Sciatic nerve (tissue), 2 donors: ENCODE measurements around the gene ITPRID2. TPM values are rescaled to one million over a fixed set of nuclear protein-coding genes. Genes with fewer than 3 reads are reported as not detected.

Experiments used
- ATAC-seq: fragments of 200-7000 bp; cut with Tn5 transposase; one replicate; pipeline ENCODE4 v1.9.1; 2020; ENCODE audit warnings: mild to moderate bottlenecking, moderate library complexity
- DNase-seq: peaks from one replicate; pipeline ENCODE4 v3.0.0-alpha.2; 2020; ENCODE audit warnings: low spot score
- intact Hi-C: fragments of 100-400 bp; cut with DNase I; formaldehyde crosslinking; loops from one replicate; pipeline ENCODE4 v1.14.2; 2022
- total RNA-seq: library from RNA; stranded (reverse); fragmentation: NEBNext Ultra II Directional; extraction: Animal tissue kit (Norgen Biotek cat#: 25700); gene quantifications from one replicate; pipeline ENCODE4 v1.2.1, GENCODE V29; 2021
- donor health status: DM: no; HTN: no; CAD: no.
- donor health status: DM: no; HTN: no; CAD: no.

Gene ITPRID2
- total RNA-seq, 1 donor from 2014 or later = 521 TPM

GRCh38 chr2:181907057-181907456 lies 15.5 kb downstream of the ITPRID2 start:
- ATAC-seq = no peak
- intact Hi-C loops = loop anchor here (10.0 kb wide), 1 partner anchor 162 kb away; no protein-coding TSS in a partner anchor
- DNase-seq = no peak

- ATAC-seq = no peak
- DNase-seq = no peak
- intact Hi-C loops = loop anchor here (10.0 kb wide), 1 partner anchor 163 kb away; no protein-coding TSS in a partner anchor
These were observed 16.1 kb downstream of the ITPRID2 start for GRCh38 chr2:181907635-181908034.

DNA sequence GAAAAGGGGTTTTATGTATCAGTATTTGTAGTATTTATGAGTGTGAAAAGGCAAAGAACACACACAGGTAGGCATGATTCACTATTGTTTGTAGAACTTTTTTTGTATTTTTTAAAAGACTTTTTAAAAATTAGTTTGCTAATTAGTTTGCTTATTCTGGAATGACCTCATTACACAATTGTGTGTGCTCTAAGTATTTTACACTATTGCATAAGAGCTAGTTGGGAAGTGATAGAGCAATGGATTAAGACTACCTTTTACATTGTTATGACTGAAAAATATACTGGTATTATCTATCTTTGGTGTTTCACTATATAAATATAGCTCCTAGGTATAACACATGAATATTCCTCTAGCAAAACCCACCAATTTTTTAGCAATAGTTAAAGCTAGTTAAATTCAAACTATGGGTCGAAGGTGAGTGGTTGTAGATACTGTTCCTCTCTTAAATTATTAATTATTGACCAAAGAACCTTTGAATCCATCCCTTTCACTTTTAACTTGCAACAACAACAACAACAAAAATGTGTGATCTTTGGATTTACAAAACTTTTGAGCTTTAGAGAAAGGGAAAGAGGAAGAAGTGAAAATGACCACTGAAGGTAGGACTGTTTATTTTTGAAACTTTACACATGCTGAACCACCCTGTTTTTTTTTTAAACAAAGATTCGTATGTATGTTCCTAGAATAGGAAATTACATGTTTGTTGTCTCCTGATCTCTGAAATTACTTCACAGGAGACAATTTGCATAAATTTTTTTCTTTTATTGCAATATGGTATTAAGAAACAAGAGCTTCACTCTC lies 18.7 kb downstream of the ITPRID2 start:
- no peak for ATAC-seq
- no peak for DNase-seq
- intact Hi-C loops = no loop called here

DNA sequence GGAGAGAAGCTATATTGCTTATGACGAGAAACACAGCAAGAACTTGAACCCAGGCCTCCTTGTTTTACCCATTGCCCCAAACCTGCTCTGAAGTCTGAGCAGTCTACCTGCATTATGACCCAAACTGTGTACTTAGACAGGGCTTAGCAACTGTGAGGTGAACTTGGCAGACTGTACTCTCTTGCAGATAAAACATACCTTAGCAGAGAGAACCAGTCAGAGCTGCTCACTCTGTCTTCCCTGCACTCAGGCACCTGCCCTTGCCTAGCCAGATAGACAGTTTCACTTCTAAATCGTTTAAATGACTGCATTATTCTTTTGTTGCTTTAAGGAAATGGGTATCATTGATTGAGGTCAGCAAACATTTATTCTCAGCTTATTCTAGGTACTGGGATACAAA lies 20.3 kb downstream of the ITPRID2 start:
- intact Hi-C loops = no loop called here
- DNase-seq (no peak), ATAC-seq (no peak)

DNA sequence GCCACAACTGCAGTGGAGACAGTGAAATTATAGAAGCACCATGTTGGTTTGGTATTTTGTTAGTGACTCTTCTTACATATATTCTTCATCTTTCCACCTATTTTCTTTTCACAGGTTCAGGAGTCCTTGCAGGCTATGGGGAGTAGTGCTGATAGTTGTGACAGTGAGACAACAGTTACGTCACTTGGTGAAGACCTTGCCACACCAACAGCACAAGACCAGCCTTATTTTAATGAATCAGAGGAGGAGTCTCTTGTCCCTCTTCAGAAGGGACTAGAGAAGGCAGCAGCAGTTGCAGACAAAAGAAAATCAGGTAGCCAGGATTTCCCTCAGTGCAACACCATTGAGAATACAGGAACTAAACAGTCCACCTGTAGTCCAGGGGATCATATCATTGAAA lies 23.6 kb downstream of the ITPRID2 start:
- intact Hi-C loops = no loop called here
- DNase-seq = no peak
- no peak for ATAC-seq

DNA sequence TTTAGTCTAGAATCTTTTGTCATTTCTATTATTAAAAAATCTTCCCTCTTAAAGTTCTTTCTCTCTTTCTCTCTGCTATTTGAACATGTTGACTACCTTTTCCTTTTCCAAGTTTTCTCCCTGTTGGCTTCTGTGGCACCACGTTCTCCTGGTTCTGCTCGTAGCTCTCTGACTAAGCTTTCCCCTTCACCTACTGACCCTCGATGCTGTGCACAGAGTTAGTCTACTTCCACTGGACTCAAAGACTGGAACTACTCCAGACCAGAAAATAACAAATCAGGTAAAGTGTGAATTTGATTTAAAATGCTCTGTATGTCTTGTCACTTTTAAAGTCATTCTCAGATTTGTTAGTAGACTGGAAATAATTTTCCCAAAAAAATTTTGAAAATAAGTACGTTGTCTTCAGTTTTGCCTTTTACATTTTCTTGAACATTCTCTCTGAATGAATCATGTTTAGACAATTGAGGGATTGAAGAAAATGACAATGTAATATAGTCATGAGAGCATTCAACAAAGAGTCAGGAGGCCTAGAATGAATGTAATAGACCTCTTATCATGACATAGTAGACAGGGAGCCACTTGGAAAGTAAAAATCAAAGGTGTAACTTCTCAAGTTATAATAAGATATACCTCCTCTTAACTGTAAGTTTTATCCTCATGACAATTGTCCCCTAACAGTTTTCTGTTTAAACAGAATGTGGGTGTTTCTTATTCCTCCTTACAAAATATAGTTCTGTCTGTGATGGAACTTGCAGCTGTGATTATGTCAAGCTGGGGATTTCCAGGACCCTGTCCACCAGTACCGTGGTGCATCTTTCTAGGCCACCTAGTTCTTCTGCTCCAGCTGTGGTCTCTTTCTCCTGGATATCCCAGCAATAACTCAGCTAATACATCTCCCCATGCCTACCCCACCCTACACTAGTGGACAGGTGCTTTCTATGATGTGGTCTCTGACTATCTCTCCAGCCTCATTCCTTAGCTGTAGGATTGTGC lies 25.5 kb downstream of the ITPRID2 start:
- ATAC-seq (no peak), DNase-seq (no peak)
- intact Hi-C loops = no loop called here

GRCh38 chr2:181918188-181918587 lies 26.7 kb downstream of the ITPRID2 start:
- ATAC-seq = no peak
- intact Hi-C loops = no loop called here
- no peak for DNase-seq

GRCh38 chr2:181923121-181923520 lies 31.6 kb downstream of the ITPRID2 start:
- intact Hi-C loops = no loop called here

GRCh38 chr2:181924336-181924735 lies 32.8 kb downstream of the ITPRID2 start:
- no peak for ATAC-seq
- intact Hi-C loops = no loop called here
- DNase-seq = no peak

More at GRCh38 chr2:181923121-181923520, 31.6 kb downstream of the ITPRID2 start:
- DNase-seq (no peak), ATAC-seq (no peak)

- ATAC-seq (no peak), DNase-seq (no peak)
- intact Hi-C loops = no loop called here
These were observed 43.2 kb downstream of the ITPRID2 start for GRCh38 chr2:181934694-181935093.

DNA sequence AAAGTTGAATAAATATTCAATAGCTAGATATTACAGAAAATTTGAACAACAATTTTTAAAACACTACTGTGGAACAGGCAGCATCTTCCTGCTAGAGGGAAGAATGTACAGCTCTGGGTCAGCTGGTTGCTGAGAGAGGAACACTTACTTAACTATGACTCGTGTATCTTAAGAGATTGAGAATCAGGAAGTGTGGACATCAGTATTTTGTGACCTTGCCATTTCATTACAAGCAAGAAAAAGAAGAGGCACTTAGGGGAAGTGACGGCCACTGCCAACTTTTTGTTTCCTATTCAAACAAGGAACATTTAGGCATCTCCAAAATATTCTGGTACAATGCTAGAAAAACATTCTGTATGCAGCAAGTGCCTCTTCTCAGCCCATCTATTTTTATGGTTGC lies 45.9 kb downstream of the ITPRID2 start:
- no peak for DNase-seq

GRCh38 chr2:181943411-181944124 lies 52.0 kb downstream of the ITPRID2 start:
- ATAC-seq (no peak), DNase-seq (no peak)
- intact Hi-C loops = loop anchor here (5.0 kb wide), 1 partner anchor 376 kb away; no protein-coding TSS in a partner anchor

More for the DNA sequence above, 45.9 kb downstream of the ITPRID2 start:
- ATAC-seq = peak; percentile 67
- intact Hi-C loops = no loop called here

GRCh38 chr2:181944164-181944913 lies 52.8 kb downstream of the ITPRID2 start:
- ATAC-seq = no peak

DNA sequence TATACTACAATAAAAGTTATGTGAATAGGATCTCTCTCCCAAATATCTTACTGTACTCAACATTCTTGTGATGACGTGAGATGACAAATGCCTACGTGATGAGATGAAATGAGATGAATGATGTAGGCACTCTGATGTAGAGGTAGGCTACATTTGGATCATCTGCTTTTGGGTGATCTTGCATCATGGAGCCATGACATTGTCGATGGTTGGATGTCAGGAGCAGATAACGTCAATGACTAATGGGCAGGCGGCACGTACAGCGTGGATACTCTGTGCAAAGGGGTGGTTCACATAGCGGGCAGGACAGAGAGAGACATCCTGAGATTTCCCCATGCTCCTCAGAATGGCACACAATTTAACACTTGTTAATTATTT lies 53.4 kb downstream of the ITPRID2 start:
- intact Hi-C loops = loop anchor here (5.0 kb wide), 1 partner anchor 378 kb away; no protein-coding TSS in a partner anchor
- ATAC-seq (no peak), DNase-seq (no peak)

More at GRCh38 chr2:181944164-181944913, 52.8 kb downstream of the ITPRID2 start:
- no peak for DNase-seq
- intact Hi-C loops = loop anchor here (5.0 kb wide), 1 partner anchor 377 kb away; no protein-coding TSS in a partner anchor

GRCh38 chr2:181946444-181947127 lies 55.1 kb downstream of the ITPRID2 start:
- intact Hi-C loops = no loop called here
- ATAC-seq (no peak), DNase-seq (no peak)

DNA sequence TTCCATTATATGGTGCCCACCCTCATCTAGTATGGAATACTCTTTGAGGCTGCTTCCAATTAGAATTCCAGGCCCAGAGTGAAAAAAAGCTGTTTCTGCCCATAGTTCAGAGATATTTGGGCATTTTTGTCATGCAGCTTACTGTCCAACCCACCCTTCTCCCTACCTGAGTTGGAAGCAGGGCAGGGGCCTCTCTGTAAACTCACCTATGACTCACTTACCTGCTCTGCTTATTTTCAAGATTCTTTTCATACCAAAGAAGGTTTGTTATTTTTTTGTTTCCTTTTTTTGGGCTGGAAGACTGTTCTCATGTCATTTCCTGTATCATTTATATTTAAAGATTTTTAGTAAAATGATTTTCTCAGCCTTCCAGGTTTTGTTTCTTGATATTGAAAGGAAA lies 55.7 kb downstream of the ITPRID2 start:
- DNase-seq (no peak), ATAC-seq (no peak)
- intact Hi-C loops = no loop called here

DNA sequence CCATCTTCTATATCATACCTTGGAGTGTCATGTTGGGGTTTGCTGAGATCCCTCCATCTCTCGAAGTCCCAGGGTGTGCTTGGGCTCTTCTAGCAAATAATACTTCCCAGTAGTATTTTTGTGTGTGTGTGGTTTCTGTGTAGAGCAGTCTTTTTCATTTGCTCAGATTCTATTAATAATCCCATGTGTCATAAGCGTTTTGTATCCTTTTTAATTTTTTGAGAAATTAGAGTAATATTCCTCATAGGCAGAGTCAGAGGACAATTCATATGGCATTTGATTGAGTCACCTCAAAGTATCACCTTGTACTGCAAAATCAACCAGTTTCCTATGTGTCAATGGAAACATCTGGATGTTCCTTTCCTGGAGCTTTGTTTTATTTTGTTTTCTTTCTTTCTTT lies 56.7 kb downstream of the ITPRID2 start:
- DNase-seq (no peak), ATAC-seq (no peak)
- intact Hi-C loops = no loop called here

- intact Hi-C loops = no loop called here
- DNase-seq (no peak), ATAC-seq (no peak)
These were observed 57.5 kb downstream of the ITPRID2 start for GRCh38 chr2:181949047-181949446.
